ENCODE results near the gene KRIT1. TPM values are rescaled to one million over a fixed set of nuclear protein-coding genes. Genes with fewer than 3 reads are reported as not detected.

KRIT1 gene
- total and polyA plus RNA-seq, 2 experiments from 2014 or later, result 25.3 to 50.6 TPM

- Histone ChIP-seq H3K79me2 (peaks cover 95% of the 10 kb centered on the region), H3K36me3 (replicated peaks; ENCODE audit: insufficient read depth, low read depth) (no peaks in the 10 kb centered on the region), H3K27ac (no peak overlapping the region), H3K9me3 (ENCODE audit: low read depth) (no peaks in the 10 kb centered on the region), H3K27me3 (no peaks in the 10 kb centered on the region), H2AFZ (no peak overlapping the region), H3K4me2 (no peak overlapping the region), H3K9me2 (replicated peaks; ENCODE audit: insufficient read depth) (no peaks in the 10 kb centered on the region), H3K4me1 (ENCODE audit: insufficient read depth) (peaks cover 15% of the 10 kb centered on the region), H3K4me3 (no peak overlapping the region), H4K20me1 (ENCODE audit: insufficient read depth, poor library complexity, severe bottlenecking) (no peaks in the 10 kb centered on the region)
- no peak for TF ChIP-seq CTCF (IDR thresholded peaks at IDR 0.05; ENCODE audit: poor library complexity)
- TF ChIP-seq EZH2phosphoT487 (IDR thresholded peaks at IDR 0.05; ENCODE audit: low read depth, severe bottlenecking, unreplicated experiment), result no peak
- no peak for TF ChIP-seq EZH2 (IDR thresholded peaks at IDR 0.05; ENCODE audit: borderline replicate concordance)
- no peak for DNase-seq (ENCODE audit: low spot score)
These were observed 4.9 kb upstream of the KRIT1 start for GRCh38 chr7:92250603-92251002.

- no peaks in the 10 kb centered on the region for H3K9me2 ChIP-seq (replicated peaks; ENCODE audit: insufficient read depth)
- TF ChIP-seq EZH2phosphoT487 (IDR thresholded peaks at IDR 0.05; ENCODE audit: low read depth, severe bottlenecking, unreplicated experiment) (no peak), CTCF (IDR thresholded peaks at IDR 0.05; ENCODE audit: poor library complexity) (no peak), EZH2 (IDR thresholded peaks at IDR 0.05; ENCODE audit: borderline replicate concordance) (no peak)
- H2AFZ ChIP-seq, result peak overlapping the region; percentile 88
- peak overlapping the region; percentile 97 for H3K27ac ChIP-seq
- no peaks in the 10 kb centered on the region for H3K9me3 ChIP-seq (ENCODE audit: low read depth)
- peaks cover 87% of the 10 kb centered on the region for H3K79me2 ChIP-seq
- peaks cover 28% of the 10 kb centered on the region for H3K4me1 ChIP-seq (ENCODE audit: insufficient read depth)
- H3K4me2 ChIP-seq, result peak overlapping the region; percentile 92
- H4K20me1 ChIP-seq (ENCODE audit: insufficient read depth, poor library complexity, severe bottlenecking), result no peaks in the 10 kb centered on the region
- no peaks in the 10 kb centered on the region for H3K27me3 ChIP-seq
- peak; percentile 31 for DNase-seq (ENCODE audit: low spot score)
- H3K4me3 ChIP-seq, result peak overlapping the region; percentile 83
- WGBS (ENCODE audit: low lambda C conversion rate, missing lambda C conversion rate), result 3% methylated on average over 34 of the region's 35 CpGs
- no peaks in the 10 kb centered on the region for H3K36me3 ChIP-seq (replicated peaks; ENCODE audit: insufficient read depth, low read depth)
These were observed 817 bp upstream of the KRIT1 start for GRCh38 chr7:92246360-92247101.

- Histone ChIP-seq H2AFZ (peak overlapping the region; percentile 88), H3K27ac (peak overlapping the region; percentile 97), H3K4me3 (peak overlapping the region; percentile 83), H3K36me3 (replicated peaks; ENCODE audit: insufficient read depth, low read depth) (no peaks in the 10 kb centered on the region), H3K79me2 (peaks cover 75% of the 10 kb centered on the region), H3K27me3 (no peaks in the 10 kb centered on the region), H3K9me2 (replicated peaks; ENCODE audit: insufficient read depth) (no peaks in the 10 kb centered on the region), H3K4me1 (ENCODE audit: insufficient read depth) (peaks cover 28% of the 10 kb centered on the region), H3K4me2 (peak overlapping the region; percentile 92), H3K9me3 (ENCODE audit: low read depth) (no peaks in the 10 kb centered on the region), H4K20me1 (ENCODE audit: insufficient read depth, poor library complexity, severe bottlenecking) (no peaks in the 10 kb centered on the region)
- no peak for DNase-seq (ENCODE audit: low spot score)
- TF ChIP-seq EZH2 (IDR thresholded peaks at IDR 0.05; ENCODE audit: borderline replicate concordance) (no peak), EZH2phosphoT487 (IDR thresholded peaks at IDR 0.05; ENCODE audit: low read depth, severe bottlenecking, unreplicated experiment) (no peak), CTCF (IDR thresholded peaks at IDR 0.05; ENCODE audit: poor library complexity) (no peak)
- 4% methylated on average over 11 of the region's 11 CpGs for WGBS (ENCODE audit: low lambda C conversion rate, missing lambda C conversion rate)
These were observed 767 bp downstream of the KRIT1 start for GRCh38 chr7:92244808-92245486.
